Cardiac septum (tissue), 1 donor: ENCODE measurements around the gene SLFN5. TPM values are rescaled to one million over a fixed set of nuclear protein-coding genes. Genes with fewer than 3 reads are reported as not detected.
"Not testable (repeated sequence)": the region's sequence is repeated elsewhere in the genome, so short reads cannot be mapped to it uniquely, and the experiment has no call there.

Experiments used
- DNase-seq: peaks from one replicate; pipeline ENCODE4 v3.0.0-alpha.2; 2020; ENCODE audit warnings: low spot score
- intact Hi-C: fragments of 100-400 bp; cut with DNase I; formaldehyde crosslinking; loops from one replicate; pipeline ENCODE4 v1.14.0; 2022
- total RNA-seq: library from RNA; stranded (reverse); fragmentation: NEBNext Ultra II Directional; extraction: Animal tissue kit (Norgen Biotek cat#: 25700); gene quantifications from one replicate; pipeline ENCODE4 v1.2.1, GENCODE V29; 2021
- donor health status: DM: no; HTN: no; CAD: no.

Gene SLFN5
- total RNA-seq, 1 donor from 2014 or later: 13.8 TPM

- intact Hi-C loops: loop anchor here (5.0 kb wide), 3 partner anchors 72 to 297 kb away; partner anchors contain the start of genes SLFN12 and SLFN12L
Observed at GRCh38 chr17:35239823-35240222, 3.0 kb upstream of the SLFN5 start.

GRCh38 chr17:35240861-35241260 lies 2.0 kb upstream of the SLFN5 start:
- intact Hi-C loops: loop anchor here (5.0 kb wide), 3 partner anchors 71 to 296 kb away; partner anchors contain the start of genes SLFN12 and SLFN12L
- DNase-seq: no peak

More at GRCh38 chr17:35239823-35240222, 3.0 kb upstream of the SLFN5 start:
- DNase-seq: no peak

DNA sequence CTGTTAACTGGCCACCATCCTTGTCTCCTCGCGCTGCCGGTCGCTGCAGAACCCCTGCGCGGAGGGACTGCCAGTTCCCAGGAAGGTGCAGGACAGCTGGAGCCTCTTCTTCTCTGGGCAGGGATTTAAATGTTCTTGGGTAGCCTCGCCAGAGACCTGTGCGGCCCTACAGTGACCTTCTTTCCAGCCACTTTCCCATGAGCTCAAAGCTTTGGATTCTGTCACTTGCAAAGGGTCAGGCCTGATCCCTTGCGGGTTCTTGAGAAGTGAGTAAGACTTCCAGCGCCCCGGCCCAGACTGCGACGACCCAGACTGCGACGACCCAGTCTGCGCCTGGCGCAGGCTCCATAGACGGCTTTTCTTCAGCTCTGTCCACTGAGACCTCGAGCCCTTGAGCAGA lies 1.4 kb upstream of the SLFN5 start:
- intact Hi-C loops: loop anchor here (5.0 kb wide), 3 partner anchors 71 to 296 kb away; partner anchors contain the start of genes SLFN12 and SLFN12L
- DNase-seq: no peak

- peak; percentile 77 for DNase-seq
- intact Hi-C loops: loop anchor here (5.0 kb wide), 3 partner anchors 70 to 295 kb away; partner anchors contain the start of genes SLFN12 and SLFN12L
Observed at GRCh38 chr17:35242158-35242804, 591 bp upstream of the SLFN5 start.

DNA sequence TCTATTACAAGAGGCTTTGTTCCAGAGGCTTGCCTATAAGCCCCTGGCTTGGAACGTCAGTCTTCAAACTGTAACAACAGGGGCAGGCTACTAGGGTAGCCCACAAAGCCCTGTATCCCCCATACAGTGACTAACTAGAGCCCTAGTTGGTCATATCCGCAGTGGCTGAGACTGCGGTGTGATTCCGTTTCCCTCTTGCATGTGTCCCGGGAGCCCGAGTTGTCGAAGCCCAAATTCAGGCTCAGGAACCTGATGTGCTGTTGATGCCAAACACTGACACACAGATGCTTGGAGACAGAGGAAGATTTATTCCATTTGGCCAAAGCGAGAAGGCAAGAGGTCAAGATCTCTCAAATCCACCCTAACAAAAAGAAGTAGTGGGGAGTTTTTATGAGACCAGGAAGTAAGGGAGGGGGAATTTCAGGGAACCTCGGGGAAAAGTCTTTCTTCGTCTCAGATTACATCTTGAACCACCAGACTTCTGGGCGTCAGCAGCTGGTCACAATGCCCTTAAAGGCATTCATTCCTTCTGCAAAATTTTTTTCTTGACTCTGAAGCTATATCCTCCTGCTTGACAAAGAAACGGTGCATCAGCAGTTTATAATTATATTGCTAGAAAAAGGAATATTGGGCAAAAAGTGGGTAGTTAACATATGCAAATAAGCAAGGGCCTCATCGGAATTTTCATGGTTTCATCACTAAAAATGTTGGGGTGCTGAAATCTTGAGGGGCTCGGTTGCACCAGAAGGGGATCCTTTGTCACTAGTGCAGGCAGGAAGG lies 879 bp downstream of the SLFN5 start:
- DNase-seq: peak; percentile 77

DNA sequence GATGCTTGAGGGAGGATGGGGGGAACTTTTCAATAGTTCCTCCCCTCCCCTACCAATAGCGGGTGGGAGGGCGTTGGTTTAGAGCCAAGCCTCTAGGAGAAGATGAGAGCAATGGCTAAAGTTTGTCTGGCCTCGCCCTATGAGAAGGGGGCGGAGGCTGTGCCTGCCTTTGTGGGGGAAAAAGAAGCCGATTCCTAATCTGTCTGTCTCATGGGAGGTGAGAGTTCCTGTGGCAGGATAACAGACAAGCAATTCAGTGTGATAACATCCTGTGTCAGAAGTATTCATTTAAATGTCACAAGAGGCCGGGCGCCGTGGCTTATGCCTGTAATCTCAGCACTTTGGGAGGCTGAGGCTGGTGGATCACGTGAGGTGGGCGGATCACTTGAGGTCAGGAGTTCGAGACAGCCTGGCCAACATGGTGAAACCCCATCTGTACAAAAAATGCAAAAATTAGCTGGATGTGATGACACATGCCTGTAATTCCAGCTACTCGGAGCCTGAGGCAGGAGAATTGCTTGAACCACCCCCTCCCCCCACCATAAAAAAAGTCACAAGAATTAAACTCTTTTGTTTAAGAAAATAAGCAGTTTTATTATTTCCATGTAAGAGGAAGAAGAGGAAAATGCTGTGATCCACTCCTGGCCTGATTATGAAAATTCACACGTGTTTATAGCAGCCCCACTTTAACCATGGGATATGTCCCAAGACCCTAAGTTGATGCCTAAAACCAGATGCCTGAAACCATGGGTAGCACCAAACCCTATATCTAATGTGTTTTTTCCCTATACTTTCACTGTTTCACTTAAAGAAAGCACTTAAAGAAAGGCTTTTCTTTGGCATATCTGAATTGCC lies 1.7 kb downstream of the SLFN5 start:
- intact Hi-C loops: loop anchor here (5.0 kb wide), 3 partner anchors 68 to 293 kb away; partner anchors contain the start of genes SLFN12 and SLFN12L
- peak; percentile 78 for DNase-seq

More for the DNA sequence above, 879 bp downstream of the SLFN5 start:
- intact Hi-C loops: loop anchor here (5.0 kb wide), 3 partner anchors 69 to 294 kb away; partner anchors contain the start of genes SLFN12 and SLFN12L

GRCh38 chr17:35245196-35245486 lies 2.3 kb downstream of the SLFN5 start:
- DNase-seq: no peak
- intact Hi-C loops: no loop called here

DNA sequence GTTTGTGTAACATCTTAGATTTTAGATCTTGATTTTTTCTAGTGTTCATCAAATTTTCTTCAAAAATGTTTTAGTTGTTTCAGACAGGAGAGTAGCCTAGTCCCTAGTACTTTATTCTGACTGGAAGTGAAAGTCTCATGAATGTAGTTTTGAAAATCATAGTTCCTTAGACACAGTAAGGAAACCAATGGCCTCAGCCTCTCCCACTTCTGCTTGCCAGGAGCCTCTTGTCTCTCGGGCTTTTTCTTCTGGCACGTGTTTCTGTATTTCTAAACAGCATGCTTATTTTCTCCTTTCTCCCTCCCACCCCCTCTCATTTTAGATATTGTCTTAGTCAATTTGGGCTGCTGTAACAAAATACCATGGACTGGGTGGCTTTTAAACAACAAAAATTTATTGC lies 9.8 kb downstream of the SLFN5 start:
- intact Hi-C loops: no loop called here
- DNase-seq: no peak

- intact Hi-C loops: no loop called here
- no peak for DNase-seq
Observed at GRCh38 chr17:35254107-35254773, 11.4 kb downstream of the SLFN5 start.

GRCh38 chr17:35255316-35255715 lies 12.4 kb downstream of the SLFN5 start:
- no peak for DNase-seq
- intact Hi-C loops: no loop called here

- no peak for DNase-seq
- intact Hi-C loops: no loop called here
Observed at GRCh38 chr17:35256629-35257028, 13.8 kb downstream of the SLFN5 start.

- no peak for DNase-seq
- intact Hi-C loops: no loop called here
Observed at GRCh38 chr17:35257208-35257659, 14.4 kb downstream of the SLFN5 start.

DNA sequence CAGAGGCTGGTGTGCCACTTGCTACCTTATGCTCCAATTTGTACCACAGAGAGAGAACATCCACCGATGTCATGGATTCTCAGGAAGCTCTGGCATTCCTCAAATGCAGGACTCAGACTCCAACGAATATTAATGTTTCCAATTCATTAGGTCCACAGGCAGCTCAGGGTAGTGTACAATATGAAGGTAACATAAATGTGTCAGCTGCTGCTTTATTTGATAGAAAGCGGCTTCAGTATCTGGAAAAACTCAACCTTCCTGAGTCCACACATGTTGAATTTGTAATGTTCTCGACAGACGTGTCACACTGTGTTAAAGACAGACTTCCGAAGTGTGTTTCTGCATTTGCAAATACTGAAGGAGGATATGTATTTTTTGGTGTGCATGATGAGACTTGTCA lies 16.1 kb downstream of the SLFN5 start:
- intact Hi-C loops: no loop called here
- DNase-seq: no peak

GRCh38 chr17:35265071-35265470 lies 22.2 kb downstream of the SLFN5 start:
- DNase-seq: no peak
- intact Hi-C loops: no loop called here

- DNase-seq: no peak
- intact Hi-C loops: no loop called here
Observed at GRCh38 chr17:35265566-35266141, 22.8 kb downstream of the SLFN5 start.

DNA sequence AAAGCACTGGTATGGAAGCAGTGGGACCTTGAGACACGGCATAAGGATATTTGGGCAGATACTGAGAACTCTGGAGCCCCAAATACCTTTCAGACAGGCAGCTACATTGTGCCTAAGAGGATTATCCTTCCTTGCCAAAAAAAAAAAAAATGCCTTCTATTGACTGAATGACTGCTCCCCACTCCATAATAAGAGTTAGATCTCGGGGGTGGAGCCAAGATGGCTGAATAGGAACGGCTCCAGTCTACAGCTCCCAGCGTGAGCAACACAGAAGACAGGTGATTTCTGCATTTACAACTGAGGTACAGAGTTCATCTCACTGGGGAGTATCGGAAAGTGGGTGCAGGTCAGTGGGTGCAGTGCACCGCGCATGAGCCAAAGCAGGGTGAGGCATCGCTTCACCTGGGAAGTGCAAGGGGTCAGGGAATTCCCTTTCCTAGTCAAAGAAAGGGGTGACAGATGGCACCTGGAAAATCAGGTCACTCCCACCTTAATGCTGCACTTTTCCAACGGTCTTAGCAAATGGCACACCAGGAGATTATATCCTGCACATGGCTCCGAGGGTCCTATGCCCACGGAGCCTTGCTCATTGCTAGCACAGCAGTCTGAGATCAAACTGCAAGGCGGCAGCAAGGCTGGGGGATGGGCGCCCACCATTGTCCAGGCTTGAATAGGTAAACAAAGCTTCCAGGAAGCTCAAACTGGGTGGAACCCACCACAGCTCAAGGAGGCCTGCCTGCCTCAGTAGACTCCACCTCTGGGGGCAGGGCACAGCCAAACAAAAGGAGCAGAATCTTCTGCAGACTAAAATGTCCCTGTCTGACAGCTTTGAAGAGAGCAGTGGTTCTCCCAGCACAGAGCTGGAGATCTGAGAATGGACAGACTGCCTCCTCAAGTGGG lies 31.5 kb downstream of the SLFN5 start:
- DNase-seq, intact Hi-C loops: not testable (repeated sequence)

GRCh38 chr17:35278454-35278853 lies 35.6 kb downstream of the SLFN5 start:
- DNase-seq, intact Hi-C loops: not testable (repeated sequence)

- DNase-seq, intact Hi-C loops: not testable (repeated sequence)
Observed at GRCh38 chr17:35278876-35279275, 36.0 kb downstream of the SLFN5 start.
